HepG2 (cell line): Measurements from ENCODE around the gene LCE3C. TPM values are rescaled to one million over a fixed set of nuclear protein-coding genes. Genes with fewer than 3 reads are reported as not detected.

Source experiments
- ATAC-seq: fragments of 200-7000 bp; cut with Tn5 transposase; 3 replicates; pipeline ENCODE4 v1.9.1; 2020; ENCODE audit warnings: mild to moderate bottlenecking, moderate library complexity
- BruUV-seq: library from RNA; stranded (reverse); fragments of 400-500 nt; replicated peaks from 2 replicates; lab custom pipeline; 2021; lab: Mats Ljungman, UMichigan
- CTCF ChIA-PET: fragments of 300-600 bp; formaldehyde crosslinking; extraction: SDS; loops from one replicate; lab custom pipeline; 2021; ENCODE audit warnings: low total read pairs, inconsistent platforms, low intra/inter-chr PET ratio; lab: Yijun Ruan, JAX
- POLR2A ChIA-PET: fragments of 350-600 bp; sonication (Branson Sonifier 250); formaldehyde crosslinking; loops from one replicate; lab custom pipeline; 2020; ENCODE audit warnings: antibody characterized with exemption, inconsistent platforms; lab: Yijun Ruan, JAX
- DNase-seq: peaks from one replicate; pipeline ENCODE4 v3.0.0-alpha.2; 2015; ENCODE audit warnings: low spot score
- FAIRE-seq: peaks from 3 replicates; lab custom pipeline; 2011; peaks lifted over from hg19 to GRCh38; lab: Jason Lieb, UNC
- H2AFZ ChIP-seq: one replicate; pipeline ENCODE4 v1.6.1; 2011; ENCODE audit warnings: low read length, inconsistent platforms
- H3K27ac ChIP-seq: fragments of 300-600 bp; 3 replicates; pipeline ENCODE4 v1.8.0; 2011; ENCODE audit warnings: mixed run types, mild to moderate bottlenecking, mixed read lengths, low read length, inconsistent platforms; ENCODE audit not compliant: insufficient read depth; ENCODE audit errors: extremely low read length
- H3K27me3 ChIP-seq, 2 experiments: fragments of 200-600 bp in 1 of 2; 2 replicates in 1 of 2; 3 replicates in 1 of 2; pipeline versions ENCODE4 v1.6.0 to v1.8.0; 2011; ENCODE audit warnings: low read length in 2 of 2, mild to moderate bottlenecking in 2 of 2, moderate library complexity in 2 of 2, inconsistent platforms in 1 of 2; ENCODE audit not compliant: insufficient read depth in 2 of 2, control insufficient read depth in 1 of 2
- H3K36me3 ChIP-seq, 2 experiments: fragments of 200-600 bp in 1 of 2; replicated peaks in 1 of 2; 2 replicates in 1 of 2; 3 replicates in 1 of 2; pipeline versions ENCODE4 v1.5.1 to v1.8.0; 2011; ENCODE audit warnings: low read length in 2 of 2, inconsistent platforms in 1 of 2; ENCODE audit not compliant: insufficient read depth in 2 of 2, control insufficient read depth in 1 of 2
- H3K4me1 ChIP-seq: 2 replicates; pipeline ENCODE4 v1.5.1; 2012; ENCODE audit warnings: low read length, inconsistent platforms; ENCODE audit not compliant: insufficient read depth
- H3K4me2 ChIP-seq: 2 replicates; pipeline ENCODE4 v1.6.0; 2011; ENCODE audit warnings: low read depth, low read length, inconsistent platforms
- H3K4me3 ChIP-seq, 3 experiments: fragments of 200-600 bp in 1 of 3; sonication (generic), shearing (Covaris generic) in 1 of 3; replicated peaks in 1 of 3; 2 replicates each; pipeline ENCODE4 v1.5.1; 2011 to 2016; ENCODE audit warnings: low read length in 3 of 3, inconsistent platforms in 2 of 3, low read depth in 2 of 3, mild to moderate bottlenecking in 2 of 3, control low read depth in 1 of 3, mixed read lengths in 1 of 3; ENCODE audit not compliant: insufficient read depth in 1 of 3
- H3K79me2 ChIP-seq: one replicate; pipeline ENCODE4 v1.6.1; 2011; ENCODE audit warnings: low read length, inconsistent platforms; ENCODE audit not compliant: insufficient read depth
- H3K9ac ChIP-seq: 2 replicates; pipeline ENCODE4 v1.6.0; 2011; ENCODE audit warnings: mild to moderate bottlenecking, low read depth, low read length, inconsistent platforms; ENCODE audit not compliant: insufficient read depth
- H3K9me3 ChIP-seq: 2 replicates; pipeline ENCODE4 v1.5.1; 2012; ENCODE audit warnings: mild to moderate bottlenecking, low read length
- H4K20me1 ChIP-seq: 2 replicates; pipeline ENCODE4 v1.6.0; 2011; ENCODE audit warnings: inconsistent platforms, mild to moderate bottlenecking, low read length, moderate library complexity; ENCODE audit not compliant: insufficient read depth
- HDAC1 ChIP-seq: sonication (generic); formaldehyde crosslinking; IDR thresholded peaks from 2 replicates; pipeline ENCODE4 v1.5.1; 2020; ENCODE audit warnings: mild to moderate bottlenecking, missing genetic modification reagents
- ZNF749 ChIP-seq: sonication (generic); formaldehyde crosslinking; IDR thresholded peaks from 2 replicates; pipeline ENCODE4 v1.8.0; 2022; ENCODE audit warnings: mild to moderate bottlenecking, missing genetic modification reagents, moderate library complexity, borderline replicate concordance
- ZZZ3 ChIP-seq: sonication (generic); formaldehyde crosslinking; IDR thresholded peaks from 2 replicates; pipeline ENCODE4 v1.4.0; 2020; ENCODE audit warnings: missing genetic modification reagents, mild to moderate bottlenecking, borderline replicate concordance
- WGBS: methylation state at CpG from one replicate; pipeline ENCODE4 v1.1.6; 2017; ENCODE audit warnings: low lambda C conversion rate; 5-methylcytosine and 5-hydroxymethylcytosine counted together
- in situ Hi-C: cut with HindIII; loops from 2 replicates; pipeline ENCODE4 v1.10.0; 2017; ENCODE audit warnings: low pct_unique_long_range_greater_than_20kb; ENCODE audit not compliant: extremely low pct_ligation_motif_present
- intact Hi-C: fragments of 100-400 bp; cut with micrococcal nuclease; formaldehyde crosslinking; loops from one replicate; pipeline ENCODE4 v1.10.0; 2022; ENCODE audit not compliant: unreplicated experiment
- polyA plus RNA-seq, 8 experiments: library from polyadenylated mRNA; depleted of rRNA in 3 of 8; stranded (reverse) in 7 of 8; unstranded in 1 of 8; fragments of >200 nt; fragmentation: Illumina TruSeq in 4 of 8; extraction: Trizol in 4 of 8; gene quantifications; 2 replicates each; pipeline versions ENCODE4 v1.2.1 to v1.2.3, GENCODE V29; 2011 to 2016; ENCODE audit warnings: low read depth in 4 of 8, missing spikeins in 1 of 8, mixed read lengths in 1 of 8; ENCODE audit not compliant: insufficient read depth in 1 of 8
- total RNA-seq, 5 experiments: library from RNA; depleted of rRNA; stranded (reverse); fragments of >200 nt; fragmentation: Illumina TruSeq; extraction: Trizol; gene quantifications; 2 replicates each; pipeline ENCODE4 v1.2.3, GENCODE V29; 2016; ENCODE audit warnings: low read depth in 1 of 5
- TF ChIP-seq, protein P1 (sequence below): fragments of 450-650 bp; IDR thresholded peaks from 2 replicates; pipeline ENCODE4 v1.6.1; 2017
- TF ChIP-seq, protein P2 (sequence below), 2 experiments: sonication (generic) in 1 of 2; formaldehyde crosslinking in 1 of 2; IDR thresholded peaks; 2 replicates each; pipeline versions ENCODE4 v1.4.0 to v1.6.1; 2018 to 2020; ENCODE audit warnings: missing genetic modification reagents in 2 of 2, borderline replicate concordance in 1 of 2, low read depth in 1 of 2, mild to moderate bottlenecking in 1 of 2, missing biosample characterization in 1 of 2
- TF ChIP-seq, protein P3 (sequence below): sonication (generic); formaldehyde crosslinking; IDR thresholded peaks from 2 replicates; pipeline ENCODE4 v1.4.0; 2020; ENCODE audit warnings: missing genetic modification reagents

Gene LCE3C
- total and polyA plus RNA-seq, 2 of the 13 experiments (the other 11 are each of a cell fraction or from before 2014, with no cell fraction given) = not detected

DNA sequence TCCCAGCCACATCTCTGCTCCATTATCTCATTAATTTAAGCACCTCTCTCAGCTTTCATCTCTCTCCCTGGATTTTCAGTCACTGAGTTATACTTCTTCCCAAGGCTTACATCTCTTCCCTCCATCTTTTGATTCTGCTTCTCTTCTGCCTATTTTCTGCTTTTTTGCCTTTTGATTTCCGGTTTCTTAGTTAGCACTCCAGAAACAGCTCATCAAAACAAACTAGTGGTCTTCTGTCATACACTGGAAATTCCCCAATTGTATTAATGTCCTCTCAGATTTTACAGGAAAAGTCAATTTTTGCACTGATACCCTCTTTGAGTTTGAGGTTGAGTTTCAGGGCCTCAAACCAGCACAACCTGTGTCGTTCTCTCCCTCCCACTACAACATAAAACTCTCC, 34.9 kb upstream of the LCE3C start:
- CTCF ChIA-PET = no interaction called here
- no peak for ATAC-seq
- Histone ChIP-seq H3K9ac (no peak overlapping the region), H3K27ac (no peak overlapping the region)
- TF ChIP-seq, protein P1, sequence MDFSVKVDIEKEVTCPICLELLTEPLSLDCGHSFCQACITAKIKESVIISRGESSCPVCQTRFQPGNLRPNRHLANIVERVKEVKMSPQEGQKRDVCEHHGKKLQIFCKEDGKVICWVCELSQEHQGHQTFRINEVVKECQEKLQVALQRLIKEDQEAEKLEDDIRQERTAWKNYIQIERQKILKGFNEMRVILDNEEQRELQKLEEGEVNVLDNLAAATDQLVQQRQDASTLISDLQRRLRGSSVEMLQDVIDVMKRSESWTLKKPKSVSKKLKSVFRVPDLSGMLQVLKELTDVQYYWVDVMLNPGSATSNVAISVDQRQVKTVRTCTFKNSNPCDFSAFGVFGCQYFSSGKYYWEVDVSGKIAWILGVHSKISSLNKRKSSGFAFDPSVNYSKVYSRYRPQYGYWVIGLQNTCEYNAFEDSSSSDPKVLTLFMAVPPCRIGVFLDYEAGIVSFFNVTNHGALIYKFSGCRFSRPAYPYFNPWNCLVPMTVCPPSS = no peak
- TF ChIP-seq ZZZ3 = no peak
- TF ChIP-seq, protein P2, sequence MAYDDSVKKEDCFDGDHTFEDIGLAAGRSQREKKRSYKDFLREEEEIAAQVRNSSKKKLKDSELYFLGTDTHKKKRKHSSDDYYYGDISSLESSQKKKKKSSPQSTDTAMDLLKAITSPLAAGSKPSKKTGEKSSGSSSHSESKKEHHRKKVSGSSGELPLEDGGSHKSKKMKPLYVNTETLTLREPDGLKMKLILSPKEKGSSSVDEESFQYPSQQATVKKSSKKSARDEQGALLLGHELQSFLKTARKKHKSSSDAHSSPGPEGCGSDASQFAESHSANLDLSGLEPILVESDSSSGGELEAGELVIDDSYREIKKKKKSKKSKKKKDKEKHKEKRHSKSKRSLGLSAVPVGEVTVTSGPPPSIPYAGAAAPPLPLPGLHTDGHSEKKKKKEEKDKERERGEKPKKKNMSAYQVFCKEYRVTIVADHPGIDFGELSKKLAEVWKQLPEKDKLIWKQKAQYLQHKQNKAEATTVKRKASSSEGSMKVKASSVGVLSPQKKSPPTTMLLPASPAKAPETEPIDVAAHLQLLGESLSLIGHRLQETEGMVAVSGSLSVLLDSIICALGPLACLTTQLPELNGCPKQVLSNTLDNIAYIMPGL (CRISPR knock-in tag; IDR thresholded peaks at IDR 0.05; ENCODE audit: borderline replicate concordance in 1 of 2, low read depth in 1 of 2) = no peak
- TF ChIP-seq, protein P3, sequence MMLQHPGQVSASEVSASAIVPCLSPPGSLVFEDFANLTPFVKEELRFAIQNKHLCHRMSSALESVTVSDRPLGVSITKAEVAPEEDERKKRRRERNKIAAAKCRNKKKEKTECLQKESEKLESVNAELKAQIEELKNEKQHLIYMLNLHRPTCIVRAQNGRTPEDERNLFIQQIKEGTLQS (CRISPR knock-in tag) = no peak
- TF ChIP-seq ZNF749 (CRISPR knock-in tag) = no peak
- no peak for TF ChIP-seq HDAC1 (CRISPR knock-in tag)
- TF ChIP-seq, all 625 proteins: peak for 0
- intact Hi-C loops (no loop called here), in situ Hi-C loops (loop anchor here (5.0 kb wide), 1 partner anchor 57 kb away; the partner anchor contains the start of gene LCE3A)
- Histone ChIP-seq H3K9me3 (no peaks in the 10 kb centered on the region), H3K27me3 (no peaks in the 10 kb centered on the region), H3K36me3 (no peaks in the 10 kb centered on the region), H4K20me1 (no peaks in the 10 kb centered on the region), H3K79me2 (no peaks in the 10 kb centered on the region), H3K4me3 (no peak overlapping the region), H2AFZ (no peak overlapping the region), H3K4me1 (no peaks in the 10 kb centered on the region), H3K4me2 (no peak overlapping the region)
- no TSS peak for BruUV-seq
- WGBS = 0% methylated on average over 2 of the region's 2 CpGs
- POLR2A ChIA-PET = no interaction called here
- DNase-seq (no peak), FAIRE-seq (no peak)
